ENCODE results near the gene CEMP1. TPM values are rescaled to one million over a fixed set of nuclear protein-coding genes. Genes with fewer than 3 reads are reported as not detected.

CEMP1 gene
- total RNA-seq, 1 experiment from 2014 or later: 0.15 TPM

GRCh38 chr16:2496223-2497115 lies 34.7 kb downstream of the CEMP1 start:
- no peak for ATAC-seq
- Mint-ChIP-seq H3K4me1 (no peaks in the 10 kb centered on the region), H3K27me3 (ENCODE audit: low read depth) (no peaks in the 10 kb centered on the region), H3K9me3 (no peaks in the 10 kb centered on the region), H3K4me3 (no peak overlapping the region), H3K36me3 (peaks cover 5% of the 10 kb centered on the region), H3K27ac (no peak overlapping the region)
- no peak for TF ChIP-seq ERG (CRISPR knock-in tag; IDR thresholded peaks at IDR 0.05)
- no peak for TF ChIP-seq JUN (CRISPR knock-in tag; IDR thresholded peaks at IDR 0.05)
- no peak for TF ChIP-seq MLX (CRISPR knock-in tag; IDR thresholded peaks at IDR 0.05)
- TF ChIP-seq ETV6 (CRISPR knock-in tag; IDR thresholded peaks at IDR 0.05): no peak
- no peak for TF ChIP-seq FOXK1 (CRISPR knock-in tag; IDR thresholded peaks at IDR 0.05)
- ChIA-PET CTCF (interaction anchor here (1.1 kb wide), 1 partner anchor 19 kb away, joined by 3 read pairs; no protein-coding TSS in a partner anchor), POLR2A (no interaction called here)
- no peak for DNase-seq (ENCODE audit: low spot score)

- no peak for DNase-seq (ENCODE audit: low spot score)
- TF ChIP-seq ZNF425 (CRISPR knock-in tag; conservative IDR thresholded peaks at IDR 0.05) (no peak), MAX (CRISPR knock-in tag; IDR thresholded peaks at IDR 0.05) (no peak), ESRRA (CRISPR knock-in tag; IDR thresholded peaks at IDR 0.05; ENCODE audit: borderline replicate concordance) (no peak), NFATC4 (CRISPR knock-in tag; IDR thresholded peaks at IDR 0.05) (no peak), ZNF263 (CRISPR knock-in tag; IDR thresholded peaks at IDR 0.05; ENCODE audit: low read depth) (no peak), CREM (CRISPR knock-in tag; IDR thresholded peaks at IDR 0.05) (no peak), MYBL2 (CRISPR knock-in tag; IDR thresholded peaks at IDR 0.05) (no peak), ZNF317 (CRISPR knock-in tag; IDR thresholded peaks at IDR 0.05; ENCODE audit: borderline replicate concordance, low read depth) (no peak), SP1 (CRISPR knock-in tag; conservative IDR thresholded peaks at IDR 0.05) (no peak)
- H3K4me3 Mint-ChIP-seq: no peak overlapping the region
- H3K9me3 Mint-ChIP-seq: no peaks in the 10 kb centered on the region
- no peak overlapping the region for H3K27ac Mint-ChIP-seq
- H3K27me3 Mint-ChIP-seq (ENCODE audit: low read depth): no peaks in the 10 kb centered on the region
- H3K36me3 Mint-ChIP-seq: peaks cover 5% of the 10 kb centered on the region
- H3K4me1 Mint-ChIP-seq: no peaks in the 10 kb centered on the region
- ATAC-seq: no peak
- CTCF ChIA-PET: no interaction called here
- POLR2A ChIA-PET: no interaction called here
These were observed 36.2 kb downstream of the CEMP1 start for GRCh38 chr16:2495041-2495440.

- Mint-ChIP-seq H3K4me3 (no peak overlapping the region), H3K4me1 (no peaks in the 10 kb centered on the region), H3K36me3 (peaks cover 5% of the 10 kb centered on the region), H3K9me3 (no peaks in the 10 kb centered on the region), H3K27ac (no peak overlapping the region), H3K27me3 (ENCODE audit: low read depth) (no peaks in the 10 kb centered on the region)
- ChIA-PET CTCF (no interaction called here), POLR2A (no interaction called here)
- no peak for TF ChIP-seq IRF1 (CRISPR knock-in tag; IDR thresholded peaks at IDR 0.05)
- TF ChIP-seq TEAD4 (CRISPR knock-in tag; IDR thresholded peaks at IDR 0.05): no peak
- no peak for TF ChIP-seq MLX (CRISPR knock-in tag; IDR thresholded peaks at IDR 0.05)
- TF ChIP-seq TCF7 (CRISPR knock-in tag; IDR thresholded peaks at IDR 0.05; ENCODE audit: low read depth): no peak
- TF ChIP-seq PRRX2 (CRISPR knock-in tag; IDR thresholded peaks at IDR 0.05): no peak
- no peak for TF ChIP-seq CREB1 (CRISPR knock-in tag; IDR thresholded peaks at IDR 0.05)
- TF ChIP-seq GABPB1 (CRISPR knock-in tag; IDR thresholded peaks at IDR 0.05): no peak
- TF ChIP-seq ZNF138 (CRISPR knock-in tag; conservative IDR thresholded peaks at IDR 0.05): no peak
- no peak for TF ChIP-seq ELF4 (CRISPR knock-in tag; IDR thresholded peaks at IDR 0.05; ENCODE audit: low read depth)
- no peak for TF ChIP-seq NR3C1 (CRISPR knock-in tag; conservative IDR thresholded peaks at IDR 0.05; ENCODE audit: low read depth)
- DNase-seq (ENCODE audit: low spot score) (no peak), ATAC-seq (no peak)
These were observed 36.6 kb downstream of the CEMP1 start for GRCh38 chr16:2494616-2495015.
